PC-9 (cell line): ENCODE results near the gene CTNND2.

Experiments used
- CTCF ChIP-seq: fragments of 200-600 bp; sonication (generic); conservative IDR thresholded peaks from 2 replicates; pipeline ENCODE4 v1.6.1; 2017; ENCODE audit warnings: mixed run types, antibody characterized with exemption, mild to moderate bottlenecking, moderate library complexity
- EZH2 ChIP-seq: fragments of 200-600 bp; sonication (generic); IDR thresholded peaks from 2 replicates; pipeline ENCODE4 v1.8.0; 2017; ENCODE audit warnings: antibody characterized with exemption, low read depth

GRCh38 chr5:10949856-10950630 is 954.2 kb downstream of the CTNND2 start:
- TF ChIP-seq EZH2 = no peak
- no peak for TF ChIP-seq CTCF
